Osteoblast (primary cell): ENCODE measurements around the gene ZNF32. TPM values are rescaled to one million over a fixed set of nuclear protein-coding genes. Genes with fewer than 3 reads are reported as not detected.

Experiments used
- DNase-seq: peaks from one replicate; pipeline ENCODE4 v3.0.0; 2011; ENCODE audit warnings: low spot score, mixed read lengths; ENCODE audit not compliant: insufficient read length; ENCODE audit errors: missing footprints
- H2AFZ ChIP-seq: 2 replicates; pipeline ENCODE4 v1.6.0; 2011; ENCODE audit warnings: mild to moderate bottlenecking, low read length
- H3K27ac ChIP-seq: 2 replicates; pipeline ENCODE4 v1.5.1; 2011; ENCODE audit warnings: mild to moderate bottlenecking, low read depth, low read length, moderate library complexity
- H3K27me3 ChIP-seq: 2 replicates; pipeline ENCODE4 v1.6.0; 2012; ENCODE audit warnings: mild to moderate bottlenecking, control low read depth, inconsistent platforms, low read length, moderate library complexity; ENCODE audit not compliant: insufficient read depth
- H3K36me3 ChIP-seq: 2 replicates; pipeline ENCODE4 v1.5.1; 2011; ENCODE audit warnings: mild to moderate bottlenecking, low read length, control low read depth, moderate library complexity; ENCODE audit not compliant: insufficient read depth
- H3K4me1 ChIP-seq: 2 replicates; pipeline ENCODE4 v1.5.1; 2011; ENCODE audit warnings: mild to moderate bottlenecking, low read length, control low read depth, moderate library complexity; ENCODE audit not compliant: insufficient read depth
- H3K4me2 ChIP-seq: 2 replicates; pipeline ENCODE4 v1.6.0; 2011; ENCODE audit warnings: mild to moderate bottlenecking, low read length; ENCODE audit not compliant: insufficient read depth
- H3K4me3 ChIP-seq: fragments of 200-600 bp; sonication (generic); 3 replicates; pipeline ENCODE4 v1.5.1; 2012; ENCODE audit warnings: mild to moderate bottlenecking, low read length, inconsistent platforms; ENCODE audit not compliant: insufficient read depth
- H3K79me2 ChIP-seq: 2 replicates; pipeline ENCODE4 v1.6.0; 2012; ENCODE audit warnings: mild to moderate bottlenecking, low read length, control low read depth, inconsistent platforms; ENCODE audit not compliant: insufficient read depth
- H3K9me3 ChIP-seq: 2 replicates; pipeline ENCODE4 v1.5.1; 2011; ENCODE audit warnings: low read depth, low read length, control low read depth
- H4K20me1 ChIP-seq: 2 replicates; pipeline ENCODE4 v1.6.0; 2012; ENCODE audit warnings: mild to moderate bottlenecking, low read length, control low read depth; ENCODE audit not compliant: insufficient read depth
- CTCF ChIP-seq: IDR thresholded peaks from 2 replicates; pipeline ENCODE4 v1.5.1; 2011; ENCODE audit warnings: mild to moderate bottlenecking, low read depth, low read length, moderate library complexity; ENCODE audit errors: extremely low read depth
- total RNA-seq: library from RNA; depleted of rRNA; stranded (reverse); fragments of >200 nt; gene quantifications from 2 replicates; pipeline ENCODE4 v1.2.3, GENCODE V29; 2012

The ZNF32 gene
- total RNA-seq, 1 donor = 34.7 TPM

- no peaks in the 10 kb centered on the region for H3K79me2 ChIP-seq
- no peak overlapping the region for H3K4me2 ChIP-seq
- no peak overlapping the region for H3K4me3 ChIP-seq
- H4K20me1 ChIP-seq = no peaks in the 10 kb centered on the region
- H3K27ac ChIP-seq = no peak overlapping the region
- H3K4me1 ChIP-seq = peaks cover 25% of the 10 kb centered on the region
- TF ChIP-seq CTCF = no peak
- DNase-seq = no peak
- no peaks in the 10 kb centered on the region for H3K27me3 ChIP-seq
- H2AFZ ChIP-seq = no peak overlapping the region
- H3K36me3 ChIP-seq = no peaks in the 10 kb centered on the region
- no peaks in the 10 kb centered on the region for H3K9me3 ChIP-seq
These were observed 46.6 kb upstream of the ZNF32 start for GRCh38 chr10:43695321-43695720.

GRCh38 chr10:43694526-43694925 is 45.8 kb upstream of the ZNF32 start:
- no peak for TF ChIP-seq CTCF
- H3K27ac ChIP-seq = no peak overlapping the region

GRCh38 chr10:43693602-43694001 is 44.9 kb upstream of the ZNF32 start:
- H3K9me3 ChIP-seq = no peaks in the 10 kb centered on the region
- no peak overlapping the region for H3K4me3 ChIP-seq
- H3K79me2 ChIP-seq = no peaks in the 10 kb centered on the region
- TF ChIP-seq CTCF = no peak
- DNase-seq = no peak
- H3K4me1 ChIP-seq = peaks cover 24% of the 10 kb centered on the region
- H2AFZ ChIP-seq = no peak overlapping the region
- no peaks in the 10 kb centered on the region for H3K27me3 ChIP-seq
- no peaks in the 10 kb centered on the region for H4K20me1 ChIP-seq
- H3K36me3 ChIP-seq = no peaks in the 10 kb centered on the region
- no peak overlapping the region for H3K4me2 ChIP-seq
- H3K27ac ChIP-seq = no peak overlapping the region

More at GRCh38 chr10:43694526-43694925, 45.8 kb upstream of the ZNF32 start:
- Histone ChIP-seq H3K79me2 (no peaks in the 10 kb centered on the region), H3K9me3 (no peaks in the 10 kb centered on the region), H2AFZ (no peak overlapping the region), H3K4me1 (peaks cover 22% of the 10 kb centered on the region), H3K27me3 (no peaks in the 10 kb centered on the region), H4K20me1 (no peaks in the 10 kb centered on the region), H3K4me2 (no peak overlapping the region), H3K36me3 (no peaks in the 10 kb centered on the region), H3K4me3 (no peak overlapping the region)
- DNase-seq = no peak

GRCh38 chr10:43692051-43692825 is 43.6 kb upstream of the ZNF32 start:
- H3K9me3 ChIP-seq = no peaks in the 10 kb centered on the region
- no peaks in the 10 kb centered on the region for H4K20me1 ChIP-seq
- H3K4me1 ChIP-seq = peaks cover 24% of the 10 kb centered on the region
- DNase-seq = peak; percentile 86
- no peaks in the 10 kb centered on the region for H3K79me2 ChIP-seq
- no peak overlapping the region for H3K4me2 ChIP-seq
- no peaks in the 10 kb centered on the region for H3K36me3 ChIP-seq
- no peak overlapping the region for H2AFZ ChIP-seq
- no peaks in the 10 kb centered on the region for H3K27me3 ChIP-seq
- TF ChIP-seq CTCF = no peak
- peak overlapping the region; percentile 82 for H3K27ac ChIP-seq
- no peak overlapping the region for H3K4me3 ChIP-seq
